Epidermal melanocyte (primary cell): ENCODE data around the gene CWC22.
"Not testable (repeated sequence)": the region's sequence is repeated elsewhere in the genome, so short reads cannot be mapped to it uniquely, and the experiment has no call there.

ENCODE experiments used
- DNase-seq: peaks from one replicate; pipeline ENCODE4 v3.0.0; 2011; ENCODE audit warnings: low spot score; ENCODE audit not compliant: insufficient read length

Gene CWC22

GRCh38 chr2:180003559-180003958 lies 3.5 kb downstream of the CWC22 start:
- no peak for DNase-seq

DNA sequence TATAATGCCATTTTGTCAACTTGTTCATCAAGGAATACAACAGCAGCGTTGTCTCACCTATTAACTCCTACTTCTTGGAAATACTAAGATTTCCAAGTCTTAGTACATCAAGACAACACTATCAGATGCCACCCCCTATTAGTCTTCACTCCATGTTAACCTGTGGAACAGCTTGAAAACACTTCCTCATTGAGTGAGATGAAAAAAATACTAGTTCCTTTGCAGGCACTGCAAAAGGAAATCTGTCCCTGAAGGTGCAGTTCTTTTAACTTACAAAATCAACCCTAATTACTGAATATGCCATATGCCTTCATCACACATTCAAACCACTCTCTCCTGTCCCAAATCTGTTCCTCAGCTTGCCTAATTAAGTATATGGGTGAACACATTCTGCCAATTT lies 4.0 kb downstream of the CWC22 start:
- DNase-seq, result no peak

DNA sequence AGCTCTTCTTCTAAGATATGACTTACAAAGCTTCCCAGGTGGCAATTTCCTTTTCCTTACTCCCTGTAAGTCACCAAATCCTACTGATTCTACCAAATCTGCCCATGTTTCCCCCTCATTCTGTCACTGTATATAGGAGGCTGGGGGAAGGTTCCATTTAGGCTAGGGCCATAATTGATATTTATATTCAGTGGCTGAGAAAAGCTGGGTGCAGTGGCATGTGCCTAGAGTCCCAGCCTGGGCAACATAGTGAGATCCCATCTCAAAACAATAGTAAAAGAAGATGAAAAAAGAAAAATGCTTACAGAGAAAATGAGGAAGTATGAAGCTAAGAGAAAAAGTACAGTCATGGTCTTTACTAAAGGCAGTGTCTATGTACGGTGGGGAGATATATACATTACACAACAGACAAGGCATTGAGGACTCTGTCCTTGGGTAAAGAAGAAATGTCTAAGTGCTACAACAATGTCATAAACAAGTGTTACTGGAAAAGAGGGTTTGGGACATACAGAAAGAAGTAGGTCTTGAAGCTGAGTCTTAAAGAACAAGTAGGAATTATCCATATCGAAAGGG lies 4.8 kb downstream of the CWC22 start:
- DNase-seq, result no peak

DNA sequence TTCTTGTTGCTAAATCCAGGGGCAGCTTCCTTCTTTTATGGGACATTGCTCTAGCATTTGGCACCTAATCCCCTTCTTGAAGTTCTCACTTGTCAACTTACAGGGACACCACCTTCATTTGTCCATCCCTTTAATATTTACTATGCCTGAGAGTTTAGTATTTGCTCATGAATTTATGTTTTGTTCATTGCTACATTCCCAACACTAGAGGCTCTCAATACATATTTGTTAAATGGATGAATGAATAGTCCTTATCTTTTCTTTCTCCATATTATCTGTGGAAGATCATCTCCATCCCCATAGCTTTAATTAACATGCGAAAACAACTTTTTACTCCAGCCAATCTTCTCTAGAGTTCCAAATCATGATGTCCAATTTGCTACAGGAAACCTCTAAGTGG lies 5.4 kb downstream of the CWC22 start:
- no peak for DNase-seq

DNA sequence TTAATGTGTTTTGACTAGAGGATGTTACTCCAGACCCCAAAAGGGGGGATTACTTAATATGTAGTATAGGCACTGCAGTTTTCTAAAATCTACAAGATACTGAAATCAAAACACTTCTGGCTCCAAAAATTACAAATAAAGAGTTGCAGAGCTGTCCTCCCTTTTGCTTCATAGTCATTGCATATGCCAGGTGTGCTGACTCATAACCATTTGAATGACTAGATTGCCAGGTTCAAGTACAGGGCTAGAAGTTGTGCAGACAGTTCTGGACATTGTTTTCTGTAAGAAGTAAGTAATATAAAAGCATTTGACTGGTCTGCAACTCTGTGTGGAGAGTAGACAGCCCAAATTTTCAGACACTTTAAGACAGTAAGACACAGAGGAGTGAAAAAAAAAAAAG lies 6.7 kb downstream of the CWC22 start:
- DNase-seq, result no peak

DNA sequence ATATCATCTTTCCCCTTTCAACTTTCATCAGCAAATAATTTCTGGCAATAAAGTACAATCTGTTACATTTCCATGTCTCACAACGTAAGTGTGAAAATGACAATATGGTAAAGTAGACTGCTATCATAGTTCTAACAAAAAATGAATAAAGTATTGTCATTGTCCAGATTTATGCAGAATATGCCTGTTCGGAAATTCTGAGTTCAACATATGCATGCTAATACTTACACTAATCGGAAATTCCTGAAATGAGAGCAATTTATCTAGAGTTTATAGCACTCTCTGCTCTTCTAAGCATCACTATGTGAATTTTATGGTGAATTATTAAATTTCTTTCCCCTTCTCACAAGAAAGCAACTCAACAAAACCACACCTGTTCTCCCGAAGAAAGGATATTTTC lies 8.1 kb downstream of the CWC22 start:
- no peak for DNase-seq

- no peak for DNase-seq
Observed at GRCh38 chr2:179995741-179996515, 11.2 kb downstream of the CWC22 start.

GRCh38 chr2:179991344-179991743 lies 15.8 kb downstream of the CWC22 start:
- no peak for DNase-seq

DNA sequence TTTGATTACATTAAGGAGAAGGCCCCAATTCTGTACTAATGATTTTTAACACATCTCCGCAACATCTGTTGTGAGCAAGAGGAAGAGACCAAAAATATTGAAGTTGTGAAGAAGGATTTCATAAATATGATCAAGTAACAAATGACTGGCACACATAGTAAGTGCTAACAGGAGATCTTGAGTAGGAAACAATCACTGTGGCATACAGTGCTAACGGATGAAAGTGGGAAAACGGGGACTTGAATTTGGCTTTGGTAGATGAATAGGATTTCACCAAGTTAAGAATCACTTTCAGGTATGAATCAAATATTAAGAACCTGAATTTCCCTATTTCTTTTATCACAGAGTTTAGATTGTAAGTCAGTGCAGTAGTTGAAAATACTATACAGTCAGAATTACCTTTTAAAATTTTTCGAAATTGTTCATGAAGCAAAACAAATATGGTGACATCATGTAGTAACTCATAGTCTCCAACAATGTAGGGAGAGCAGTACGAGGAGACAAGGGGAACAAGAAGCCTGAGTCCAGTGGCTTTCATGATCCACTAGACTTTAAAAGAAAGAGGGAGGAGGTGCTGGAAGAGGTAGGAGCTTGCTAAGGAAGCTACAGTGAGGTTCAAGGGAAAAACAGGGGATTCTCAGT lies 16.3 kb downstream of the CWC22 start:
- DNase-seq, result no peak

DNA sequence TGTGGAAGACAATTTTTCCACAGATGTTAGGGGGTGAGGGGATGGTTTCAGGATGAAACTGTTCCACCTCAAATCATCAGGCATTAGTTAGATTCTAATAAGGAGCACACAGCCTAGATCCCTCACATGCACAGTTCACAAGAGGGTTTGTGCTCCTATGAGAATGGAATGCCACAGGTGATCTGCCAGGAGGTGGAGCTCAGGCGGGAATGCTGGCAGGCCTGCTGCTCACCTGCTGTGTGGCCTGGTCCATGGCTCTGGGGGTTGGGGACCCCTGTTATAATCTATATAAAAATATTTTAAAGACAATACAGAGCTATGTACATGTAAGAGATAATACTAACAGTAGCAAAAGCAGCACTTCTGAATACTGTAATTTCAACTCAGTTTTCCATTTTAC lies 19.2 kb downstream of the CWC22 start:
- no peak for DNase-seq

- DNase-seq, result no peak
Observed at GRCh38 chr2:179985163-179985820, 21.8 kb downstream of the CWC22 start.

DNA sequence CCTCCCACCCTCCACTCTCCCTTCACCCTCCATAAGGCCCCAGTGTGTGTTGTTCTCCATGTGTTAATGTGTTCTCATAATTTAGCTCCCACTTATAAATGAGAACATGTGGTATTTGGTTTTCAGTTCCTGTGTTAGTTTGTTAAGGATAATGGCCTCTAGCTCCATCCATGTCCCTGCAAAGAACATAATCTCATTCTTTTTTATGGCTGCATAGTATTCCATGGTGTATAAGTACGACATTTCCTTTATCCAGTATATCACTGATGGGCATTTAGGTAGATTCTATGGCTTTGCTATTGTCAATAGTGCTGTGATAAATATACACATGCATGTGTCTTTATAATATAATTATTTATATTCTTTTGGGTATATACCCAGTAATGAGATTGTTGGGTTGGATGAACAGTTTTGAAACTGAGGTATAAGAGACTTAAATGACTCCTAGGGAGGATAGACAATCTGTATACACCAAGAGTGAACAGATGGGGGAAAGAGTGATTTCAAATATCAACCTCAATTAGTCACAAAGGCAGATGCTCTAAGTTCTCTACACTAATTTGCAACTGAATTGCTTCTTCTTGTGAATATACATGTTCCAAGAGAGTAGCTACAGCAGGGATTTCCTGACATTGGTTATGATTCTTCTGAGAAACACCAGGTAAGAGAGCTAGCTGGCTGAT lies 23.7 kb downstream of the CWC22 start:
- no peak for DNase-seq

DNA sequence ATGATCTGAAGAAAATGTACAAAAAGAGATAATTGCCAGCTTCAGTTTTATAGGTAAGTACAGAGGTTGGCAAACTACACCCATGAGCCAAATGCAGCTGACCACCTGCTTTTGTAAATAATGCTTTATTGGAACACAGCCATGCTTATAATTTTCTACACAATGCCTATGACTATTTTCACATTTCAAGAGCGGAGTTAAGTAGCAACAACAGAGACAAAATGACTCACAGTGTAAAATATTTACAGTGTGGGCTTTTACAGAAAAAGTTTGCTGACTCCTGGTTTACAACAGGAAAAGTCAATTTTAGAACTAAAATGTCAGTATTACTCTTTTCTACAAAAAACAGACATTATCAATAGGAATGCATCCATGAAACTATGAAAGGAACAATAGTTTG lies 26.0 kb downstream of the CWC22 start:
- DNase-seq, result no peak

- no peak for DNase-seq
Observed at GRCh38 chr2:179974761-179975160, 32.3 kb downstream of the CWC22 start.

DNA sequence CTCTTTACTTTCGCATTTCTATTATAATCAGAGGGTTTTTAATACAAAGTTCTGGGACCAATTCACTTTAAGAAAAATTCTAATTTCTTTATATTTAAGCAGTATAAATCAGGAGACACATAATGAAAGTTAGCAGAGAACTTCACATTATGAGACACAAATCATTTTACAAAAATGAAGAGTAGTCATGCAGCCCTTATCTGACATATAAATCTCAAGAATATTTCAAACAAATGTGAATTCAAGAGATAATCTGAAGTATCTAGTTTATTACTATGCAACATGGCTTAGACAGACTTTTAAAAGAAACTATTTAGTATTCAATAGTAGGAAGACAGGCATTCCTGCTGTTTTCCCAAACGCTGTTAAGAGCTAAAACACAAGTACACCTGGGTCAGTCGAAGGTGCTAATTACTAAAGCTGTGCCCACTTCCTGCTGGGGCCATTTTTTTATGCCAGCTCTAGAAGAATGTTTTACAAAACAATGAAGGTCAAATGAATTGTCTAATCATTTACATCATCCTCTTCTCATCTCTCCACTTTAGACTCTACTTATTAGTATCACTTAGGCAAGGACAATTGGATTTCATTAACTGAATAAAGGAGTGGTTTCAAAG lies 40.2 kb downstream of the CWC22 start:
- DNase-seq, result no peak

- no peak for DNase-seq
Observed at GRCh38 chr2:179965291-179966258, 41.5 kb downstream of the CWC22 start.

GRCh38 chr2:179963626-179964025 lies 43.5 kb downstream of the CWC22 start:
- no peak for DNase-seq

DNA sequence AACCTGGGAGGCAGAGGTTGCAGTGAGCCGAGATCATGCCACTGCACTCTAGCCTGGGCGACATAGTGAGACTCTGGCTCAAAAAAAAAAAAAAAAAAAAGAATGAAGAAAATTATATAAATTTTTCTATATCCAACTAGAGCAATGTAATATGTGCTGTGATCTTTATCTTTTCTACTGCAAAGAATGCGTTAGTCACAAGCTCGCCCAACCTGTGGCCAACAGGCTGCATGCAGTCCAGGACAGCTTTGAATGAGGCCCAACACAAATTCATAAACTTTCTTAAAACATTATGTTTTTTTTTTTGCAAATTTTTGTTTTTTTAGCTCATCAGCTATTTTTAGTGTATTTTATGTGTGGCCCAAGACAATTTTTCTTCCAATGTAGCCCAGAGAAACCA lies 48.8 kb downstream of the CWC22 start:
- DNase-seq, result not testable (repeated sequence)

GRCh38 chr2:179954026-179954425 lies 53.1 kb downstream of the CWC22 start:
- no peak for DNase-seq

DNA sequence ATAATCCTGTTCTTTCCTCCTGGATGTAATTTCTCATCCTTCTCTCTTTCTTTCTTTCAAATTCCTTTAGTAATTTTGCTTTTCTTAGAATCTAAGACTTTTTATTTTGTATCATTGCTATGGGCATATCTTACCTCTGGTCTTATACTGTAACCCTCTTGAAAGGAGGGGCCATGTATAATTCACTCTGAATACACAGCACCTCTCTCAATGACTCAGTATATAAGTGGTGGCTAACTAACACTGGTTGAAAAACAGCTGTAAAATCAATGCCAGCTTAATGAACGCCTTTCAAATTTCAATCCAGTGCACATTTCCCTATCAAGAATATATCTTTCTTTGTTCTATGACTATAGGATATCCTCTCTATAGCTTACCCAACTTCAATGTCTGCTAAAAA lies 53.7 kb downstream of the CWC22 start:
- DNase-seq, result no peak
